Lower leg skin (tissue), 4 donors: ENCODE results near the gene MYO1B. TPM values are rescaled to one million over a fixed set of nuclear protein-coding genes. Genes with fewer than 3 reads are reported as not detected.

Experiments used
- total RNA-seq, 4 donors: library from RNA; depleted of rRNA; stranded (reverse); fragments of >200 nt; gene quantifications; one replicate each; pipeline ENCODE4 v1.1.0, GENCODE V29; 2016

Gene MYO1B
- total RNA-seq, 4 donors from 2014 or later: 24.6 to 53.0 (median 36.9) TPM

Other genes with a start within 250 kb of the MYO1B start
- gene STAT1, start 231.2 kb upstream of the MYO1B start, total RNA-seq: 10 to 100 TPM; 37.5 to 55.6 (median 45.5) TPM
- gene STAT4, start 94.4 kb upstream of the MYO1B start, total RNA-seq: 1 to 10 TPM in 3 of 4 donors, under 1 TPM in 1; 0.46 to 4.3 (median 1.3) TPM